Measurements from ENCODE around the gene JMJD1C. TPM values are rescaled to one million over a fixed set of nuclear protein-coding genes. Genes with fewer than 3 reads are reported as not detected.

Gene JMJD1C
- total RNA-seq, 2 donors from 2014 or later, result 91.8 to 103 TPM

DNA sequence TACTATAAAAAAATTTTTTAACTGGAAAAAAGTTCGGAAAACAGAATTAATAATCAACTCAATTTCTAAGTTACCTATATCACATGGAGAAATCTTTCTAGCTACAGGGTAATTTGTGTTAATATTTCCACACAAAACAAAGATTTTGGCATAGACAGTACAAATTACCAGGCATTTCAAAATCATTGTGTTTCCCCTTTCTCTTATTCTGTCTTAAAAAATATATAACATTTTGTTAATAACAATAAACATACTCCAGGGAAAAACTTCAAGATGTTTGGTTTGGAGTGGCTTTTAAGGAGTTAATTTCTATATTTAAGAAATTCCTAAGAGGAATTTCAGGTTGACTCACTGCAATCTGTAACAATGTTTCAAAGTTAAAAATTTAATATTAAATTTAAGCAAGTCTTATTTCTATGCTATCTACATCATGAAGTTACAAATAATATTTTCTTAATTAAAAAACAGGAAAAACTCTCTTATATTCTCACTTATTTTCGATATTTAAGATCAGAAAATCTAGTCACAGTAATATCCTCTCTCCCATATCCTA, 200.0 kb downstream of the JMJD1C start:
- 0 to 1% methylated on average over 2 of the region's 2 CpGs for WGBS, 2 donors
- ATAC-seq (no peak), DNase-seq (no peak)
- H3K36me3 ChIP-seq (replicated peaks in 1 of 2; ENCODE audit: insufficient read depth in 1 of 2, low read depth in 2 of 2), result no peaks in the 10 kb centered on the region
- intact Hi-C loops (cut with DNase I), result no loop called here
- TF ChIP-seq POLR2A (IDR thresholded peaks at IDR 0.05), result no peak
- TF ChIP-seq, protein P1, sequence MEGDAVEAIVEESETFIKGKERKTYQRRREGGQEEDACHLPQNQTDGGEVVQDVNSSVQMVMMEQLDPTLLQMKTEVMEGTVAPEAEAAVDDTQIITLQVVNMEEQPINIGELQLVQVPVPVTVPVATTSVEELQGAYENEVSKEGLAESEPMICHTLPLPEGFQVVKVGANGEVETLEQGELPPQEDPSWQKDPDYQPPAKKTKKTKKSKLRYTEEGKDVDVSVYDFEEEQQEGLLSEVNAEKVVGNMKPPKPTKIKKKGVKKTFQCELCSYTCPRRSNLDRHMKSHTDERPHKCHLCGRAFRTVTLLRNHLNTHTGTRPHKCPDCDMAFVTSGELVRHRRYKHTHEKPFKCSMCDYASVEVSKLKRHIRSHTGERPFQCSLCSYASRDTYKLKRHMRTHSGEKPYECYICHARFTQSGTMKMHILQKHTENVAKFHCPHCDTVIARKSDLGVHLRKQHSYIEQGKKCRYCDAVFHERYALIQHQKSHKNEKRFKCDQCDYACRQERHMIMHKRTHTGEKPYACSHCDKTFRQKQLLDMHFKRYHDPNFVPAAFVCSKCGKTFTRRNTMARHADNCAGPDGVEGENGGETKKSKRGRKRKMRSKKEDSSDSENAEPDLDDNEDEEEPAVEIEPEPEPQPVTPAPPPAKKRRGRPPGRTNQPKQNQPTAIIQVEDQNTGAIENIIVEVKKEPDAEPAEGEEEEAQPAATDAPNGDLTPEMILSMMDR (IDR thresholded peaks at IDR 0.05), result no peak
- H3K4me1 ChIP-seq, result peaks cover 23% of the 10 kb centered on the region
- H3K4me3 ChIP-seq, result peak overlapping the region in 1 of 2 donors; percentile 22
- H3K9me3 ChIP-seq, result no peaks in the 10 kb centered on the region
- H3K27me3 ChIP-seq, result no peaks in the 10 kb centered on the region
- peak overlapping the region; percentile 71 to 99 (median 93) for H3K27ac ChIP-seq

GRCh38 chr10:63265222-63265617, 200.6 kb downstream of the JMJD1C start:
- Histone ChIP-seq H3K36me3 (replicated peaks in 1 of 2; ENCODE audit: insufficient read depth in 1 of 2, low read depth in 2 of 2) (no peaks in the 10 kb centered on the region), H3K4me1 (peaks cover 24% of the 10 kb centered on the region), H3K27me3 (no peaks in the 10 kb centered on the region), H3K4me3 (peak overlapping the region in 1 of 2 donors; percentile 22), H3K27ac (peak overlapping the region; percentile 70 to 97 (median 80)), H3K9me3 (no peaks in the 10 kb centered on the region)
- peak in 3 of 4 donors; percentile 28 to 43 (median 40) for DNase-seq
- no peak for ATAC-seq
- 1% methylated on average over 5 of the region's 5 CpGs for WGBS, 2 donors
- intact Hi-C loops (cut with DNase I), result no loop called here
- TF ChIP-seq, protein P1 (IDR thresholded peaks at IDR 0.05), result no peak
- peak in 2 of 3 donors; percentile 54 to 65 for TF ChIP-seq POLR2A (IDR thresholded peaks at IDR 0.05)

GRCh38 chr10:63264617-63265221, 201.1 kb downstream of the JMJD1C start:
- peak overlapping the region; percentile 70 to 97 (median 80) for H3K27ac ChIP-seq

GRCh38 chr10:63262430-63263073, 203.2 kb downstream of the JMJD1C start:
- intact Hi-C loops (cut with DNase I), result no loop called here
- peak overlapping the region in 1 of 4 donors; percentile 47 for H3K27ac ChIP-seq
- H3K27me3 ChIP-seq, result no peaks in the 10 kb centered on the region
- H3K4me3 ChIP-seq, result no peak overlapping the region
- H3K36me3 ChIP-seq (replicated peaks in 1 of 2; ENCODE audit: insufficient read depth in 1 of 2, low read depth in 2 of 2), result no peaks in the 10 kb centered on the region
- DNase-seq, result no peak
- TF ChIP-seq POLR2A (IDR thresholded peaks at IDR 0.05), result no peak
- TF ChIP-seq, protein P1 (IDR thresholded peaks at IDR 0.05), result no peak
- ATAC-seq, result no peak
- WGBS, 2 donors, result 64 to 78% methylated on average over 5 of the region's 5 CpGs
- peaks cover 49% of the 10 kb centered on the region for H3K4me1 ChIP-seq
- H3K9me3 ChIP-seq, result no peaks in the 10 kb centered on the region

More at GRCh38 chr10:63264617-63265221, 201.1 kb downstream of the JMJD1C start:
- Histone ChIP-seq H3K4me3 (peak overlapping the region in 1 of 2 donors; percentile 22), H3K4me1 (peaks cover 29% of the 10 kb centered on the region), H3K9me3 (no peaks in the 10 kb centered on the region), H3K36me3 (replicated peaks in 1 of 2; ENCODE audit: insufficient read depth in 1 of 2, low read depth in 2 of 2) (no peaks in the 10 kb centered on the region), H3K27me3 (no peaks in the 10 kb centered on the region)
- intact Hi-C loops (cut with DNase I), result no loop called here
- ATAC-seq (no peak), DNase-seq (no peak)
- no peak for TF ChIP-seq POLR2A (IDR thresholded peaks at IDR 0.05)
- TF ChIP-seq, protein P1 (IDR thresholded peaks at IDR 0.05), result no peak
